Stimulated activated CD8-positive, alpha-beta memory T cell treated with anti-CD3 and anti-CD28 coated beads, Interleukin-15, amount 100 ng/mL, for 4 hours (primary cell): Measurements from ENCODE around the gene NCOR2.
"Not testable (repeated sequence)": the region's sequence is repeated elsewhere in the genome, so short reads cannot be mapped to it uniquely, and the experiment has no call there.

Experiments
- DNase-seq, 2 donors: peaks; one replicate each; pipeline ENCODE4 v3.0.0-alpha.2; 2020; ENCODE audit warnings: low read depth in 2 of 2

The NCOR2 gene

GRCh38 chr12:124601706-124602105, 34.3 kb upstream of the NCOR2 start:
- DNase-seq, result no peak

GRCh38 chr12:124599074-124599999, 31.9 kb upstream of the NCOR2 start:
- DNase-seq, result no peak

GRCh38 chr12:124597041-124597440, 29.6 kb upstream of the NCOR2 start:
- DNase-seq, result no peak

GRCh38 chr12:124595444-124595843, 28.0 kb upstream of the NCOR2 start:
- DNase-seq, result no peak

GRCh38 chr12:124594851-124595250, 27.4 kb upstream of the NCOR2 start:
- DNase-seq, result no peak

- DNase-seq, result no peak
Measured at GRCh38 chr12:124593851-124594401, 26.5 kb upstream of the NCOR2 start.

- no peak for DNase-seq
Measured at GRCh38 chr12:124593176-124593575, 25.8 kb upstream of the NCOR2 start.

- no peak for DNase-seq
Measured at GRCh38 chr12:124592481-124593160, 25.2 kb upstream of the NCOR2 start.

- DNase-seq, result no peak
Measured at GRCh38 chr12:124592050-124592449, 24.6 kb upstream of the NCOR2 start.

GRCh38 chr12:124590447-124590846, 23.0 kb upstream of the NCOR2 start:
- DNase-seq, result no peak

GRCh38 chr12:124588751-124589267, 21.4 kb upstream of the NCOR2 start:
- peak in 1 of 2 donors; percentile 46 for DNase-seq

- DNase-seq, result no peak
Measured at GRCh38 chr12:124588018-124588634, 20.7 kb upstream of the NCOR2 start.

GRCh38 chr12:124586756-124587155, 19.3 kb upstream of the NCOR2 start:
- no peak for DNase-seq

GRCh38 chr12:124584494-124584893, 17.1 kb upstream of the NCOR2 start:
- DNase-seq, result not testable (repeated sequence)

GRCh38 chr12:124583854-124584253, 16.4 kb upstream of the NCOR2 start:
- no peak for DNase-seq

- no peak for DNase-seq
Measured at GRCh38 chr12:124582108-124582424, 14.7 kb upstream of the NCOR2 start.

GRCh38 chr12:124581307-124582107, 14.1 kb upstream of the NCOR2 start:
- no peak for DNase-seq

GRCh38 chr12:124579921-124580517, 12.6 kb upstream of the NCOR2 start:
- DNase-seq, result no peak

GRCh38 chr12:124578854-124579253, 11.4 kb upstream of the NCOR2 start:
- DNase-seq, result no peak

GRCh38 chr12:124578445-124578844, 11.0 kb upstream of the NCOR2 start:
- DNase-seq, result no peak

GRCh38 chr12:124577986-124578385, 10.6 kb upstream of the NCOR2 start:
- no peak for DNase-seq
